ENCODE data around the gene RIGI.

RIGI gene

GRCh38 chr9:32483343-32483742 is 42.7 kb downstream of the RIGI start:
- TF ChIP-seq CTCF (IDR thresholded peaks at IDR 0.05; ENCODE audit: low read depth, low read length) = no peak
- Histone ChIP-seq H3K27me3 (ENCODE audit: insufficient read depth, low read depth, severe bottlenecking) (no peaks in the 10 kb centered on the region), H3K36me3 (no peaks in the 10 kb centered on the region), H3K4me3 (ENCODE audit: low read depth, low read length) (no peak overlapping the region), H3K27ac (no peak overlapping the region), H3K9me3 (ENCODE audit: severe bottlenecking) (no peaks in the 10 kb centered on the region)
- no peak for DNase-seq
